ENCODE data around the gene SETDB1.

- no peak for TF ChIP-seq POLR2A (IDR thresholded peaks at IDR 0.05)
- no peak for TF ChIP-seq CTCF (IDR thresholded peaks at IDR 0.05)
Measured at GRCh38 chr1:150981805-150982712, 55.9 kb downstream of the SETDB1 start, which contains the start of gene ANXA9.

All from adrenal gland (tissue), 5 donors.